ENCODE results near the gene OPHN1. TPM values are rescaled to one million over a fixed set of nuclear protein-coding genes. Genes with fewer than 3 reads are reported as not detected.
A peak's percentile ranks its signal among the peaks of the same experiment; 100 is the strongest.

Gene OPHN1
- total and polyA plus RNA-seq, 12 donors: 1.2 to 9.1 (median 5.2) TPM

GRCh38 chrX:68087526-68087925 lies 345.8 kb downstream of the OPHN1 start:
- no peak for DNase-seq
- Histone ChIP-seq H3K4me3 (no peak overlapping the region), H3K4me1 (replicated peaks in 1 of 2) (no peaks in the 10 kb centered on the region), H3K27me3 (no peaks in the 10 kb centered on the region), H3K9me3 (replicated peaks in 1 of 3) (no peaks in the 10 kb centered on the region), H3K27ac (peak overlapping the region in 1 of 5 donors; percentile 32), H3K36me3 (replicated peaks in 1 of 2) (no peaks in the 10 kb centered on the region)
- TF ChIP-seq POLR2A (IDR thresholded peaks at IDR 0.05) (no peak), CTCF (IDR thresholded peaks at IDR 0.05) (no peak)
- intact Hi-C loops (cut with DNase I): no loop called here
- WGBS, 4 donors: 57 to 90% (median 68%) methylated on average over 2 of the region's 2 CpGs

DNA sequence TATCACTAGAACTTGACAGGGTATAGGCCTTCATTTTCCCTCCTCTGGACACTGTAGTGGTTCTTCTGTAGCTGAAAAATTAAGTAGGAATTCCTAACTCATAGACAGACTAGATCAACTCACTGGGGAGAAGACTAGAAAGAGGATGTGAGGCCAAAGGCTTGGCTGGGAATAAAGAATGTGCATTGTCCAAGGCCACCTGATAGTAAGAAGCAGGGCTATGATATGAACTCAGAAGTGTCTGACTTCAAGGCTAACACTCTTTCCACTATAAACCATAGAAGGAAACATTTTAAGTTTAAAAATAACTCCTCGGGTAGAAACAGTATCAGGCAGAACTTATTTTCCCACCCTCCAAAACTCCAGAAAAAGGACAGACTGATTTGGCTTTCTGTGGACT lies 346.6 kb downstream of the OPHN1 start:
- H3K36me3 ChIP-seq (replicated peaks in 1 of 2): no peaks in the 10 kb centered on the region
- no peaks in the 10 kb centered on the region for H3K9me3 ChIP-seq (replicated peaks in 1 of 3)
- peak in 4 of 7 donors; percentile 16 to 50 (median 24) for DNase-seq
- intact Hi-C loops (cut with DNase I): no loop called here
- no peaks in the 10 kb centered on the region for H3K27me3 ChIP-seq
- no peak for TF ChIP-seq POLR2A (IDR thresholded peaks at IDR 0.05)
- TF ChIP-seq CTCF (IDR thresholded peaks at IDR 0.05): no peak
- no peak overlapping the region for H3K4me3 ChIP-seq
- H3K4me1 ChIP-seq (replicated peaks in 1 of 2): no peaks in the 10 kb centered on the region
- peak overlapping the region in 2 of 5 donors; percentile 13 to 32 for H3K27ac ChIP-seq
- WGBS, 4 donors: 19 to 75% (median 45%) methylated on average over 1 of the region's 1 CpG

DNA sequence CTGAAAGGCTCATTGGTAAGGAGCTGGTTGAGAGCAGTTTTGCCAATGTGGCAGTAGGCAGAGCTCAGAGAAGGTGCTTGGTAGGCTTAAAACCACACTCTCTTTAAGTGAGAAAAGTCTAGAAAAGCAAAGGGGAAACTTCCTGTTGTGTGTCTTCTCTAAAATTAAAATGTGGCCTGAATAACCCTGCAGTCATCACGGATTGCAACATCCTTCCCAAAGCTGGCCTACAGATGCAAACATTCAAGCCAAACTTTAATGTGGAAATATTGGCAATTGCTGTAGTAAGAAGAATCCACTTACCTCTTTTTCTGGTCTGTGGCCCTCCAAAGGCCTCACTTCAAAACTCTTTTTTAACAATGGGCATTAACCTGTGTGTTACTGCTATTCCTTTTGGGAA lies 348.5 kb downstream of the OPHN1 start:
- H3K9me3 ChIP-seq (replicated peaks in 1 of 3): no peaks in the 10 kb centered on the region
- no peaks in the 10 kb centered on the region for H3K27me3 ChIP-seq
- no peaks in the 10 kb centered on the region for H3K36me3 ChIP-seq (replicated peaks in 1 of 2)
- peak overlapping the region in 2 of 5 donors; percentile 40 to 58 for H3K27ac ChIP-seq
- 14 to 37% (median 28%) methylated on average over 1 of the region's 1 CpG for WGBS, 4 donors
- peak in 5 of 7 donors; percentile 31 to 52 (median 37) for DNase-seq
- H3K4me1 ChIP-seq (replicated peaks in 1 of 2): no peaks in the 10 kb centered on the region
- intact Hi-C loops (cut with DNase I): no loop called here
- no peak overlapping the region for H3K4me3 ChIP-seq
- no peak for TF ChIP-seq CTCF (IDR thresholded peaks at IDR 0.05)
- TF ChIP-seq POLR2A (IDR thresholded peaks at IDR 0.05): no peak

DNA sequence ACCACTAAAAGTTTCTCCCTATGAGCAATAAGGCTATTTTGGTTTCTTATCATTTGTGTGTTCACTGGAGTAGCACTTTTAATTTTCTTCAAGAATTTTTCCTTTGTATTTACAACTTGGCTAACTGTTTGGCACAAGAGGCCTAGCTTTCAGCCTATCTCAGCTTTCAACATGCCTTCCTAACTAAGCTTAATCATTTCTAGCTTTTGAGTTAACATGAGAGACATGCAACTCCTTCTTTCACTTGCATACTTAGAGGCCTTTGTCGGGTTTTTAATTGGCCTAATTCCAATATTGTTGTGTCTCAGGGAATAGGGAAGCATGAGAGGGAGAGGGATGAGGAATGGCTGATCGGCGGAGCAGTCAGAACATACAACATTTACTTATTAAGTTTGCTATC lies 349.8 kb downstream of the OPHN1 start:
- intact Hi-C loops (cut with DNase I): no loop called here
- WGBS, 4 donors: 54 to 74% (median 67%) methylated on average over 3 of the region's 3 CpGs
- no peaks in the 10 kb centered on the region for H3K9me3 ChIP-seq (replicated peaks in 1 of 3)
- no peaks in the 10 kb centered on the region for H3K4me1 ChIP-seq (replicated peaks in 1 of 2)
- TF ChIP-seq CTCF (IDR thresholded peaks at IDR 0.05) (no peak), POLR2A (IDR thresholded peaks at IDR 0.05) (no peak)
- DNase-seq: no peak
- H3K36me3 ChIP-seq (replicated peaks in 1 of 2): no peaks in the 10 kb centered on the region
- no peak overlapping the region for H3K4me3 ChIP-seq
- H3K27me3 ChIP-seq: no peaks in the 10 kb centered on the region
- H3K27ac ChIP-seq: no peak overlapping the region

Measured in adrenal gland (tissue), 12 donors.